ENCODE results near the gene CD248. TPM values are rescaled to one million over a fixed set of nuclear protein-coding genes. Genes with fewer than 3 reads are reported as not detected.
"Not testable (repeated sequence)": the region's sequence is repeated elsewhere in the genome, so short reads cannot be mapped to it uniquely, and the experiment has no call there.

CD248 gene
- total RNA-seq, 4 donors from 2014 or later: 2.6 to 36.2 (median 6.5) TPM

DNA sequence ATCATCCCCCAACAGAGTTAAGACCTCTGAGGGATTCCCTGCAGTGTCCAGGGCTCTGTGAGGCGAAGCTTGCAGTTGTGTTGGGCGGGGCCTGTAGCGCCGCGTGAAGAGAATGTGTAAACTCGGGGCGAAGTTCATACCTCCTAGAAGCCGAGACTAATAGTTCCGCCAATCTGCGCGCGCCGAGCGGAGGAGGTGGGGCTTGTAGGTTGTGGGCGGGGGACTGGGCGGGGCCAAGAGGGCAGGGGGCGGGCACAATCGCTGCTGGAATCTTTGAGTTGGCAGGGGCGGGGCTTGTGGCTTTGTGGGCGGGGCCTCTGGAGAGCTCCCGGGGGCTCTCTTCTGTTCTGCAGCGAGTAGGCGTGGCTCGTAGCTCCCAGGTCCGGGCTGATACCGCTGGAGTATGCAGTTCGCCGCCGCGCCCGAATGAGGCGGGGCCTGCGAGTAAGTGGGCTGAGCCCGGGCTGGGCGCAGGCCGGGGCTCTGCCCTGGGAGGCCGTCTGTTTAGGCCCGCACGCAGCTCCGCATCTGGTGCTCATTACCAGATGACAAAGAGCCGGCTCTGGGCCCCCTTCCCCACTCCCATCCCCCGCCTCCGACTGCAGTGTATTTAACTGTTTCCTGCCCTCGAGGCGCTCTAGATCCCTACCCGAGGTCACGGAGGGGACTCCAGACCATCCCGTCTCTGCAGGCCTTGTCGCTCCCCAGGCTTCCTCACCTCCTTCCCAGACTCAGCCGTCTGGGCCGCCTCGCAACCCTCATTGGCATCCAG lies 4.1 kb downstream of the CD248 start:
- no peaks in the 10 kb centered on the region for H3K9me3 ChIP-seq
- H3K36me3 ChIP-seq: no peaks in the 10 kb centered on the region
- intact Hi-C loops (cut with DNase I; ENCODE audit: low total_unique reads): no loop called here
- peaks cover 9 to 36% (median 25%) of the 10 kb centered on the region in 4 donors for H3K4me1 ChIP-seq
- peak; percentile 99 for DNase-seq
- TF ChIP-seq POLR2AphosphoS5 (IDR thresholded peaks at IDR 0.05): peak; percentile 52 to 61 (median 52)
- TF ChIP-seq, protein P1, sequence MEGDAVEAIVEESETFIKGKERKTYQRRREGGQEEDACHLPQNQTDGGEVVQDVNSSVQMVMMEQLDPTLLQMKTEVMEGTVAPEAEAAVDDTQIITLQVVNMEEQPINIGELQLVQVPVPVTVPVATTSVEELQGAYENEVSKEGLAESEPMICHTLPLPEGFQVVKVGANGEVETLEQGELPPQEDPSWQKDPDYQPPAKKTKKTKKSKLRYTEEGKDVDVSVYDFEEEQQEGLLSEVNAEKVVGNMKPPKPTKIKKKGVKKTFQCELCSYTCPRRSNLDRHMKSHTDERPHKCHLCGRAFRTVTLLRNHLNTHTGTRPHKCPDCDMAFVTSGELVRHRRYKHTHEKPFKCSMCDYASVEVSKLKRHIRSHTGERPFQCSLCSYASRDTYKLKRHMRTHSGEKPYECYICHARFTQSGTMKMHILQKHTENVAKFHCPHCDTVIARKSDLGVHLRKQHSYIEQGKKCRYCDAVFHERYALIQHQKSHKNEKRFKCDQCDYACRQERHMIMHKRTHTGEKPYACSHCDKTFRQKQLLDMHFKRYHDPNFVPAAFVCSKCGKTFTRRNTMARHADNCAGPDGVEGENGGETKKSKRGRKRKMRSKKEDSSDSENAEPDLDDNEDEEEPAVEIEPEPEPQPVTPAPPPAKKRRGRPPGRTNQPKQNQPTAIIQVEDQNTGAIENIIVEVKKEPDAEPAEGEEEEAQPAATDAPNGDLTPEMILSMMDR (IDR thresholded peaks at IDR 0.05): no peak
- no peak for TF ChIP-seq EP300 (IDR thresholded peaks at IDR 0.05; ENCODE audit: low read depth)
- peak; percentile 19 for TF ChIP-seq POLR2A (IDR thresholded peaks at IDR 0.05)
- in situ Hi-C loops (cut with MboI; ENCODE audit: low pct_ligation_motif_present in 1 of 4, low pct_unique_long_range_greater_than_20kb in 1 of 4, low sequenced_read_pairs in 3 of 4): no loop called here
- H3K27ac ChIP-seq: peak overlapping the region; percentile 91 to 95 (median 94)
- WGBS, 2 donors (ENCODE audit: low coverage in 1 of 2): 5% methylated on average over 49 of the region's 52 CpGs; no CpG with 5 or more reads in 1 of the 2 donors
- H3K27me3 ChIP-seq: no peaks in the 10 kb centered on the region
- H3K4me3 ChIP-seq: peak overlapping the region; percentile 18 to 63 (median 42)

DNA sequence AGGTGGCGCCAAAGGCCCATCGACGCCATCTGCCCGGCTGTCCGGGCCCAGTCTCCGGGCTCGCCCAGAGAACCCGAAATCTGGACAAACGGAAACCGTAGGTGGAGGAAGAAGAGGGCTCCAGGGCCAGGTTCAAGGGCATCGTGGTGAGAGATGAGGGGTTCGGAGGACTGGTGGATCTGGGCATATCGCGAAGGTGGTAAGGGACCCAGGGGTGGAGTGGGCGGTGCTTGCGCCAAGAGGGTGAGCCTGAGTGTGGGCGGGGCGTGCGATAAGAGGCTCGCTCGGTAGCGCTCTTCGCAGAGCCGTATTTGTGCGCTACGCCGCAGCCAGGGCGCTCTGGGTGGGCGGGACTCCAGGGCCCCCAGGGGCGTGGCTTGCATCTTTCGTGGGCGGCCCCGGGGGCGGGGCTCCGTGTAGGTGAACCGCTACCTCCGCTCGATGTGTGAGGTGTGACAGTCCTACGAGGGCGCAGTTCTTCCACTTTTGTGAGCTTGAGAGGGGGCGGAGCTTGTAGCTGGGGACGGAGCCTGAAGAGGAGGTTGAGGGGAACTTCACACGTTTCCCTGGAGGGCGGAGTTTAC lies 4.8 kb downstream of the CD248 start:
- Histone ChIP-seq H3K27me3 (no peaks in the 10 kb centered on the region), H3K27ac (peak overlapping the region; percentile 91 to 95 (median 94)), H3K4me1 (peaks cover 7 to 31% (median 20%) of the 10 kb centered on the region in 4 donors), H3K36me3 (no peaks in the 10 kb centered on the region), H3K4me3 (peak overlapping the region; percentile 18 to 63 (median 42)), H3K9me3 (no peaks in the 10 kb centered on the region)
- no peak for TF ChIP-seq EP300 (IDR thresholded peaks at IDR 0.05; ENCODE audit: low read depth)
- peak; percentile 46 for TF ChIP-seq POLR2A (IDR thresholded peaks at IDR 0.05)
- TF ChIP-seq, protein P1 (IDR thresholded peaks at IDR 0.05): peak in 4 of 5 experiments; percentile 89 to 97 (median 93)
- peak; percentile 16 to 69 (median 56) for TF ChIP-seq POLR2AphosphoS5 (IDR thresholded peaks at IDR 0.05)
- 0% methylated on average over 5 to 44 of the region's 44 CpGs for whole genome bisulfite sequencing, 2 donors (ENCODE audit: low coverage in 1 of 2)
- DNase-seq: peak; percentile 95
- in situ Hi-C loops (cut with MboI; ENCODE audit: low pct_ligation_motif_present in 1 of 4, low pct_unique_long_range_greater_than_20kb in 1 of 4, low sequenced_read_pairs in 3 of 4) (no loop called here), intact Hi-C loops (cut with DNase I; ENCODE audit: low total_unique reads) (loop anchor here (2.0 kb wide), 1 partner anchor 17 kb away; no protein-coding TSS in a partner anchor)

DNA sequence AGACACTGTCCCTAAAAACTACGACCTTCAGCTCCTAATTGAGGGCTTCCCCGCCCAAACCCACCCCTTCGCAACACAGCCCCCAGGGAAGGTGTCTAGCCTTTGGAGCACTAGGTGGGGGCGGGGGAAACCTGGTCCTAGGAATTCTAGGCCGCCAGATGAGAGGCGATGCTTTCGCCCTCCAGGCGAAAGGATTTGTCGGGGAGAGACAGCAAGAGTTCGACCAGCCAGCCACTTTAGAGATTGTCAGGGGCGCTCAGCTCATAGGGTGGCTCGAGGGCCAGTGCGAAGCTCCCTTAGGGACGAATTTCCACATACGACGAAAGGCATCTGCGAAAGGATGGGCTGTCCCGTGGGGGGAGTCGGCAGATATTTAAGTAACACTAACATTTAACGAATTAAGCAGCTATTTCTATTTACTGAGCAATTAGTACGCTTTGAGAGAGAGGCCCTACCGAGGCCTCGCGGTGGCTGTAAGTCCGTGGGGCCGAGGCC lies 5.3 kb downstream of the CD248 start:
- intact Hi-C loops (cut with DNase I; ENCODE audit: low total_unique reads): loop anchor here (2.0 kb wide), 1 partner anchor 17 kb away; no protein-coding TSS in a partner anchor
- 34% methylated on average over 26 of the region's 26 CpGs; no CpG with 5 or more reads in 1 of the 2 donors for WGBS, 2 donors (ENCODE audit: low coverage in 1 of 2)
- Histone ChIP-seq H3K9me3 (no peaks in the 10 kb centered on the region), H3K4me1 (peaks cover 7 to 25% (median 17%) of the 10 kb centered on the region in 4 donors), H3K36me3 (no peaks in the 10 kb centered on the region), H3K4me3 (peak overlapping the region in 3 of 4 donors; percentile 33 to 63 (median 50)), H3K27me3 (no peaks in the 10 kb centered on the region), H3K27ac (peak overlapping the region; percentile 91 to 95 (median 94))
- DNase-seq: no peak
- in situ Hi-C loops (cut with MboI; ENCODE audit: low pct_ligation_motif_present in 1 of 4, low pct_unique_long_range_greater_than_20kb in 1 of 4, low sequenced_read_pairs in 3 of 4): no loop called here
- TF ChIP-seq, protein P1 (IDR thresholded peaks at IDR 0.05): peak in 1 of 5 experiments; percentile 87
- no peak for TF ChIP-seq POLR2AphosphoS5 (IDR thresholded peaks at IDR 0.05)
- TF ChIP-seq EP300 (IDR thresholded peaks at IDR 0.05; ENCODE audit: low read depth): no peak
- TF ChIP-seq POLR2A (IDR thresholded peaks at IDR 0.05): no peak

DNA sequence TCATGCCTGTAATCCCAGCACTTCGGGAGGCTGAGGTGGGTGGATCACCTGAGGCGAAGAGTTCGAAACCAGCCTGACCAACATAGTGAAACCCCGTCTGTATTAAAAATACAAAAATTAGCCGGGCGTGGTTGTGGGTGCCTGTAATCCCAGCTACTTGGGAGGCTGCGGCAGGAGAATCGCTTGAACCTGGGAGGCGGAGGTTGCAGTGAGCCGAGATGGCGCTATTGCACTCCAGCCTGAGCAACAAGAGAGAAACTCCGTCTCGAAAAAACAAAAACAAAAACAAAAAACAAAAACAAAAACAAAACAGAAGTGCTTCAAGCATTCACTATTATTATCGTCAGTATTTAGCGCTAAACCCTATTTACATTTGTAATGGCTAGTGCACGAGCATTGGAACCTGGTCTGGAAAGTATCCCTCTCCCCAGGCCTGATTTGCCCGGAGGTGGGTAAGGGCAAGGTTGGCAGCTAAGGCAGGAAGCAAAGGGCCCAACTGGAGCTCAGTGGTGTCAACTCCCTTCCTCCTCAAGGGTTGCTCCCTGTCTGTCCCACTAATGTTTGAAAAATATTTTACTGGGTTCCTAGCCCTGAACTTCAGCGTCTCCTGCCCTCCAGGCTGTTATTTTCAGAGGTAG lies 5.9 kb downstream of the CD248 start:
- H3K4me3 ChIP-seq; H3K36me3 ChIP-seq; H3K27me3 ChIP-seq; H3K9me3 ChIP-seq; DNase-seq; in situ Hi-C loops (cut with MboI; ENCODE audit: low pct_ligation_motif_present in 1 of 4, low pct_unique_long_range_greater_than_20kb in 1 of 4, low sequenced_read_pairs in 3 of 4): not testable (repeated sequence)
- 82% methylated on average over 12 to 18 of the region's 18 CpGs for WGBS, 2 donors (ENCODE audit: low coverage in 1 of 2)
- H3K4me1 ChIP-seq: peaks cover 7 to 19% (median 14%) of the 10 kb centered on the region in 4 donors
- intact Hi-C loops (cut with DNase I; ENCODE audit: low total_unique reads): loop anchor here (2.0 kb wide), 1 partner anchor 18 kb away; no protein-coding TSS in a partner anchor
- peak overlapping the region in 2 of 4 donors; percentile 92 to 95 for H3K27ac ChIP-seq
